NCI-H2081 treated with DMSO at 0.1 percent for 48 hours (cell line): ENCODE measurements around the gene VTI1A.

Source experiments
- DNase-seq: peaks from one replicate; lab custom pipeline; 2025; lab: John Stamatoyannopoulos, UW

VTI1A gene

DNA sequence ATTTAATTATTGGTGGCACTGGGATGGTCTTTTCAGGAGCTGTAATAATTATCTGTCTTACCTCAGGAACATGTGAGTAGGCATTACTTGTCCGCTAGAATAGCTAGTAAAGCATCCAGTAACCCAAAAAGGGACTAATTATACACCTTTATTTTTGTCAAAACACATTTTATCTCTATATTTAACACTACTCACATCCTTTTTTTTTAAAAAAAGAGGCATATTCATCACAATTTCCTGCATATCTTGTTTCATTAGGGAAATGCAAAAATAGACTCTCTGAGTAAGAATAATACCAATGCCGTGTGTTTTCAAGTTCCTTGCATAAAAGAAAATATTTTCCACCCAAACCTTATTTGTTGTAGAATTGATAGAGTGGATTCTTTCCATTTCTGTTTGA, 99.5 kb downstream of the VTI1A start:
- no peak for DNase-seq

GRCh38 chr10:112548535-112549276, 101.7 kb downstream of the VTI1A start:
- no peak for DNase-seq

GRCh38 chr10:112552593-112553110, 105.6 kb downstream of the VTI1A start:
- DNase-seq: no peak

- DNase-seq: no peak
These were observed 106.3 kb downstream of the VTI1A start for GRCh38 chr10:112553315-112553714.

DNA sequence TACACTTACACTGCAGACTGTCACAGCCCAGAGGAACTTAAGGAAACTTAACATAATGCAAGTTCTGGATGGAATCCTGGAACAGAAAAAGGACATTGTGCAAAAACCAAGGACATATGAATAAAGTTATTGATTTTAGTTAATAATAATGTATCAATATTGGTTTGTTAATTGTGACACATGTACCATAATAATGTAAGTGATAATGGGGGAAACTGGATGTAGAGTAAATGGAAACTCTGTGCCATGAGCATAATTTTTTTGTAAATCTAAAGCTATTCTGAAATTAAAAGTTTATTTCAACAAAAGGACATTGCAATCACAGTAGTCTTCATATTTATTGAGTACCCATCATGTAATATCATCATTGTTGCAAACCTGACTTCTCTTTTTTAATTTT, 107.2 kb downstream of the VTI1A start:
- no peak for DNase-seq

- no peak for DNase-seq
These were observed 110.2 kb downstream of the VTI1A start for GRCh38 chr10:112557197-112557596.

DNA sequence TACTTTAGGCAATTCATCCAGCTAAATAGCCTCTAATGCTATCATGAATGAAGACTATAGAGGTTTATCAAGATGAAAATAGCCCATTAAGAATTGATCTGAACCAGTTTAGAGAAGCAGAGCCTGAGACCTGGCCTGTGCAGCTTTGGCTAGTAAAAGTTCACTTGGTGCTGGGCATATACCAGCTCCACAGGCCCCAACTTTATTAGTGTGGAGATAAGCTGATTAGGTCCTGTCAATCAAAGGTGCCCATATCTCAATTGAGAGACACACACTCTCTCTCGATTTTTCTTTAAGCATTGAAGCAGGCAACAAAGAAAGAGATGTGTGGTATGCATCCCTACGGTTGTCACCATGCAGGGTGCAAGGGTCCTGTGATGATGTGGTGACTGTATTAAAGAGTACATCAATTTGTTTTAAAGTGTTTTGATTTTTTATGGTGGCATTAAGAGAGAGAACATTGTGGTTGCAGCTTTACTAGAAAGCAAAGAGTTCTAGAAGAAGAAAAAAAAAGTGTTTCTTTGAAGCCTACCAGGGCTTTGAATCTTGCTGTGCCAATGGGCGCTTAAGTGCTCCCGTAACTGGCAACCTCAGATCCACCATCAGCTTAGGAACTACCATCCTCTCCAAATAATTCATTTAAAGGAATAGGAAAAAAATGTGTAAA, 111.6 kb downstream of the VTI1A start:
- no peak for DNase-seq

- no peak for DNase-seq
These were observed 112.3 kb downstream of the VTI1A start for GRCh38 chr10:112559349-112559748.

- no peak for DNase-seq
These were observed 115.1 kb downstream of the VTI1A start for GRCh38 chr10:112562122-112562521.

DNA sequence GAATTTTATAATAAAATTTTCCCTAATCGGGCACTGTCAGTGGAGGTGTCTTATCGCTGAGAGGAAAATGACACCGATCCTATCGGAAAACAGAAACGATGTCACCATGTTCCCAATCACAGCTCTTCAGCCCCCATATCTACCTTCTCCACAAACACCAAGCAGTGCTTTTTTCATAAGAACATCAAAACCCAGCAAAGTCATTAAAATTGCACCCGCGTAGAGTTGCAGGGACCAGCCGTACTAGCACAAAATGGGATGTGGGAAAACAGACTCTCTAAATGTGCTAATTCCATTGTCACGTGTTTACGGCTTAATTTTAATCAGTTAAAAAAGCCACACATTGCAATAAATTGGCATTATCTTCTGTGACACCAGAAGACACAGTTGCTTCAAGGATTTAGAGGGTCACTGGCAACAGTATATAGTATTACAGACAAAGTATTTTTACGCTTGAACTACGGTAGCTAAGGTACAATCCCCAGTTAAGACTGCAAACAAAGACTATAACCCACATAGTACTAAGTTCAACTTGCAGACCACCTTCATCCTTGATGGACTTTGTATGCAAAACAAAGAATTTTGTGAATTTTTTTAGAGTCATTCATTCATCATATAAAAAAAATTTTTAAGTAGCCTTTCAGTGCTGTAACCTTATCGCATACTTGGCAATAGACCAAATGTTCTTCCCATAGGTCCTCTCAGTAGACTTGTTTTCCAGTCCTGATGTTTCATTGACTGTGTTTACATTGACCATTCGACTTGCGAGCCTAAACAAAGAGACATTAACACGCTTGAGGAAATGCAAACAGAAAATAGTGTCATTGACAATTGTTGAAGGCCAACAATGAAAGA, 116.0 kb downstream of the VTI1A start:
- DNase-seq: peak; percentile 39

DNA sequence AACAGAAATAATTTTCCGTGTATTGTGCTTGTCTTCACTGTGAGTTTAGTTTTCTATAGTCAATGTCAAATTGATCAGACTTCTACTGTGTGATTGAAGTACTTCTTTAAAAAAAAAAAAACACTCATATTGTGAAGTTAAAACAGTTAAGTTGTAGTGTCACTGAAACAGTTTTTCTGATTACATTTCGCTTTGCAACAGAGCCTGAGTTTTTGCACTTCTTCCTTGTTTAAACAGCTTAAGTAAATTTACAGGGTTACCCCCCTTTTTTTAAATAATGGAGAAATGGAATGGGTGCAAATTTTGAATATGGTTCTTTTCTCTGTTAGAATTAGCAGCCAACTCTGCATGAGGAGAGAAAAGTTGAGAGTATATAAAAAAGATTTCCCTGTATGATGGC, 117.3 kb downstream of the VTI1A start:
- no peak for DNase-seq

GRCh38 chr10:112565434-112566053, 118.5 kb downstream of the VTI1A start:
- peak; percentile 15 for DNase-seq

- no peak for DNase-seq
These were observed 123.6 kb downstream of the VTI1A start for GRCh38 chr10:112570585-112570984.

DNA sequence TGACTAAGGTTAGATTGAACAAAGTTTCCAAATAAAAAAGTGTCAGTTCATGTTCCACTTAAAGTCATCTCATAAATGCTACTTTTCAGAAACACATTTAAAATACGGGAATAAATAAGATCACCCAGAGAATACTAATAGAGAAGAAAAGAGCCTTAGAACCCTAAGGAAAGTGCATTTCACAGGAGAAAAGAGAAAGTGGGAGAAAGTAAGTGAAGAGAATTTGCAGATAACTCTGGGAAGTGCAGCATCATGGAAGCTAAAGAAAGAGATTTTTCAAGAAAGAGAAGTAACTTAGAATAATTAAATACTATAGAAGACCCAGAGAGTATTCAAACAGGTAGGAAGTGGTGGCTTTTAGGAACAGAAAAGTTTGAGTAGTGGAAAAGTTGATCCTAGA, 132.6 kb downstream of the VTI1A start:
- no peak for DNase-seq

DNA sequence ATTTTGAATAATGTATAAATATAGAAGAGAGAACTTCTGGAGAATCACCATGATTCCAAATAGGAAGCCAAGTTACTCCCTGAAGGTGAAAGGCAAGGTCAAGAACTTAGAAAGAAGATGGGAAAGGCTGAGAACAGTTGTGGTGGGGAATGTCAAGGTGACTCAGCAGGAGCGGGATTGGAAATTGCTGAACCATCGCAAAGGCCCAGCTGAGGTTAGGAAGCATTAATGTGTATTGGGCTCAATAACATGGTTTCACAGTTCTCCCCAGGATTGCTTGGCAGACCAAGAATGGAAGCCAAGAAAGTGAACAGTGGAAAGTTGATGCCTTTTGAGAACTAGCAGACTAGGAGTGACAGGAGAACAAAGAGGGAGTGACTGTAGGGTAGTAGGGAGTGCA, 133.3 kb downstream of the VTI1A start:
- DNase-seq: no peak

DNA sequence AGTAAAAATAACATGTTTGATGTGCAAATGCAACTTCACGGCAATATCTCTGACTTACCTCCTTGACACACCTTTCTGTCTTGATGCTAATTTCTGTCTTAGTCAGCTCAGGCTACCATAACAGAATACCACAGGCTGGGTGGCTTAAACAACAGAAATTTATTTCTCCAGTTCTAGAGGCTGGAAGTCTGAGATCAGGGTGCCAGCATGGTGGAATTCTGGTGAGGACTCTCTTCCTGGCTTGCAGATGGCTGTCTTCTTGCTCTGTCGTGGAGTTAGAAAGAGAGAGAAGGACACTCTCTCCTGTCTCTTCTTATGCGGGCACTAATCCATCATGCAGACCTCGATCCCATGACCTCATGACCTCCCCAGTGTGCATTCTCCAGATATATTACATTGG, 134.9 kb downstream of the VTI1A start:
- no peak for DNase-seq

- DNase-seq: no peak
These were observed 136.4 kb downstream of the VTI1A start for GRCh38 chr10:112583236-112583939.

DNA sequence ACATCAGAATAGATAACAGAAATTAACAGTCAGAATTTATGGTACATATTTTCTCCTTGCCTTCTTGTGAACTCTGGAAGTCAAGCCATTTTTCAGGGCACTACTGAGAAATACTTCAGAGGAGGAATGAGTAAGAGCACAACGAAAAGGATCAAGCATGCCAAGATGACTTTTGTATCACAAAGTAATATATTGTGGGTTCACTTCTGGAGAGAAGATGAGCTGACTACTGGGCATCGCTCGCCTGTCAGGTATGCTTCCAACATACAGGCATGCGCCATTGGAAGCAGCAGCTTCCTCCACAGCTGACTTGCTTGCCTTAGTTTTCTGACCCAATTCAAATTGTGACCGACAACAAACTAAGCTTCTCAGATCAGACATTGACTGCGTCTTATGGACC, 137.3 kb downstream of the VTI1A start:
- no peak for DNase-seq

DNA sequence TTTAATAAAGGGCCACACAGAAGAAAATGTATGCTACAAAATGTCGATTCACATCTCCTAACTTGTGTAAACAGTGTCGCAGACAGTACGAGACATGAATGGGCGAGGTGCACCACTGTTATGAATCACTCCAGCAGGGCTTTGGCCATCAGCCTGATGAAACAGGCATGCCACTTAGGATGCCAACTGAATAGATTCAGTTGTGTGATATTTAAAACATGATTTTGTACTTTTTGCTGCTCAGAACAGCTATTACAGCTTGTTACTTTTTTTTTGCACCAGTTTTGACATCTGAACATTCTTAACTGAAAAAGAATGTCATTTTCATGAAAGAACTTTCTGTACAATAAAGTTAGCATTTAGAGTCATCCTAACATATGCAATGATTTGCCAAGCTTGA, 138.1 kb downstream of the VTI1A start:
- DNase-seq: no peak

- DNase-seq: no peak
These were observed 138.9 kb downstream of the VTI1A start for GRCh38 chr10:112585960-112586359.

DNA sequence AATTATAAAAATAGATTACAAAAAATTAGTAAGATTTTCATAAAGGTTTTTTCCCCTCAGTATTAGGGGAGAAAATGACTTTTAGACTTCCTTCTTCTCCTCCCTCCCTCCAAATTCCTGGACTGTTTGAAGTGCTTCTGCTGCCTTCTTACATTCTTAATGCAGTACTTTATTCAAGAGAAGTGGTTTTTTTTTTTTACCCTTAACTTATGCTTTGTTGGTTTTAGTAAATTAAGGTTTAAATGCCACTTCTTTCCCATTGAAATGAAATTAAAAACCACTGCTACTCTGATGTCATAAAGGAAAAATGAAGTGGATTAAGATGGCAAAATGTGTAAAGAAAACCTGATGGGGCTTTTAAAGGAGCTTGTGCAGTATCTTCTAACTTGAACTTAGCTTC, 140.7 kb downstream of the VTI1A start:
- DNase-seq: no peak
